Tongue (tissue), 2 donors: ENCODE data around the gene ISX. TPM values are rescaled to one million over a fixed set of nuclear protein-coding genes. Genes with fewer than 3 reads are reported as not detected.

Experiments
- DNase-seq: peaks from one replicate; pipeline ENCODE4 v3.0.0-alpha.2; 2015
- total RNA-seq: library from RNA; depleted of rRNA; stranded (reverse); fragments of >200 nt; gene quantifications from one replicate; pipeline ENCODE4 v1.2.3, GENCODE V29; 2014

The ISX gene
- total RNA-seq, 1 donor from 2014 or later: not detected

DNA sequence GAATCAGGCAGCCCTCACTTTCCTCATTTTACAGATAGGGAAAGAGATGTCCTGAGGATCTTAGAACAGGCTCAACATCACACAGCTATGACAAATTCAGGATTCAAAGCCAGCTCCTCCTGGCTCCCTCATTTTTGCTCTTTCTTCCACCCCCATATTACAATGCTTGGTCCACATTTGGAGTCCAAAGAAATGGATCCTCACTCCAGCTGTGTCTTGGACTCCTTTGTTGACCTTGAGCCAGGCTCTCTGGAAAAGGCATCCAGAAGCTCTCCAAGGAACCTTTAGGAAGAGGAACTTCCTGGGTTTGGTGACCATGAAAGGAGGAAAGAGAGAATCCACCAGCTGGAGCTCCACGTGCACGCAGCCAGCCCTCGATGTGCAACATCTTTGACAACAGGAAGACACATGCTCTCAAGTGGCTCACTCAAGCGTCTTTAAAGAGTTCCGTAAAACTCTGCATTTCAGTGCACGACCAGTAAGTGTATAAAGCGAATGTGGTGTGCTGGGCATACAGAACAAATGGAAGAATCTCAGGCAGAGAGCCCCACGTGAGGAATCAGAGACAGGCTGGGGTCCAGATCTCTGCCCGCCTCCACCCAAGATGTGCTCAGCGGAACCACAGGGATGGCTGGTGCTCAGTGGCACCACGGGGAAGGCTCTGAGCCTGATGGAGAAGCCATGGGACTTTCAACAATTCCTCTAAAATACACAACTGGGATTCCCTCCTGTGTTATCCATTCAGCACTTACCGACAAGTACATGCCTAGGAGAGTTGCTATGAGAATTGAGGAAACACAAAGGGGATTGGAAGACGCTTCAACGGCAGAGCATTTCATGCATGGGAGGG lies 48.4 kb downstream of the ISX start:
- peak; percentile 12 for DNase-seq

- no peak for DNase-seq
Observed at GRCh38 chr22:35115515-35115914, 49.6 kb downstream of the ISX start.

GRCh38 chr22:35116269-35116668 lies 50.3 kb downstream of the ISX start:
- no peak for DNase-seq

GRCh38 chr22:35116817-35117216 lies 50.9 kb downstream of the ISX start:
- no peak for DNase-seq

DNA sequence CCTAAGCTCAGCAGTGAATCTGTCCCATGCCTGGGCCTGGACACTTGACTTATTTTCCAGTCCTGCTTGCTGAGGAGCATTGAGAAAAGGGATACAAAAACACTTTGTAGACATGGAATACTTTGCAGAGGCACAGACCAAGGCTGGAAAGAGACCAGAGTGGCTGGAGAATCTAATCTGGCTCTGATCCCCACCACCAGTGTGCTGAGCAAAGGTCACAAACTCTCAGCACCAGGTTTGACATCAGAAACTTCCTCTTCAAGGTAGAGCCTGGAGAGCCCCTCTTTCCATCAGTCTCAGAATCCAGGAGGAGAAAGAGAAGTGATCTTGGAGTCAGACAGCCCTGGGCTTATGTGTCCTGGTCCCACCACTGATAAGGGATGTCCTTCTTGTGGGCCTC lies 53.5 kb downstream of the ISX start:
- DNase-seq: no peak

GRCh38 chr22:35124691-35125219 lies 58.8 kb downstream of the ISX start:
- peak; percentile 28 for DNase-seq

GRCh38 chr22:35126993-35127392 lies 61.0 kb downstream of the ISX start:
- DNase-seq: no peak

GRCh38 chr22:35128637-35129036 lies 62.7 kb downstream of the ISX start:
- no peak for DNase-seq

- DNase-seq: no peak
Observed at GRCh38 chr22:35131525-35132000, 65.6 kb downstream of the ISX start.

DNA sequence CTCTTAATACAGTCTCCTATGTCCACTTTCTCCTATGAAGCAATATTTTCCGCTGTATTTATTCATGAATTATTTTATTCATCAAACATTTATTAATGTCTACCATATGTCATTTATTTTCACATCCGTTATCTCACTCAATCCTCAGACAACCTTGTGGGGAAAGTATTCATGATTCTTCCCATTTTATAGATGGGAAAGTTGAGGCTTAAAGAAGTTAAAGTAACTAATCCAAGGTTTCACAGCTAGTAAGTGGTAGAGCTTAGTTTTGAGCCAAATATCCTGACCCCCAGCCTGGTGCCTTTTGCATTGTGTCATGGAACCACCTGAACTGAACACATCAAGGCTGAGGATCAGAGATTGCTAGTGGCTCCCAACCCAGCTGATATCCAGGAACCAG lies 66.6 kb downstream of the ISX start:
- no peak for DNase-seq

DNA sequence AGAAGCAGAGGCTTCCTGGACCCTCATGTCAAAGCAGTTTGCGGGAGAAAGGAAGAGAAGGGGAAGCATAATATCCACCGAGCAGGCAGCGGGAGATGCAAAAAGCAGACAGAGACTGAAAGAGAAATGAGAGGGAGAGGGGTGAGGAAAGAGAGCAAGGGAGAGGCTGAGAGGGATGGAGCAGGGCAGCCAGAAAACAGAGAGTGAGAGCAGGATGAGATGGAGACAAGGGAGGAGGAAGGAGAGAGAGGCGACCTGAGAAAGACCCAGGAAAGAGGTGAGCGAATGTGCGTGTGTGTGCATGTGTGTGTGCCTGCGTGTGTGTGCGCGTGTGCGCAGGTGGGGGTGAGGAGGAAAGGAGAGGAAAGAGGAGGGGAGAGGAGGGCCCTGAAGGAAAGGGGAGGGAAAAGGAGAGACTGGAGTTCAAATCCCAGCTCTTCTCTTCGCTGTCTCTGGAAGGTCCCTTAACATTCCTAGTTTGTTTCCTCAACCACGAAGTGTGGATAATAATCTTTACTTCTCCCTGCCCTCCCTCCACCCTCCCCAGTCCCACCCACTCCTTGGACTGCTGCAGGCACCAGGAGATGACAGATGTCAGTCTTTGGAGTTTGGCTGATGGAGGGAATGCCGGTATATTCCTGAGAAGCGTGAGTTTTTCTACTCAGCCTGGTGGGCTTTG lies 67.9 kb downstream of the ISX start:
- DNase-seq: no peak

DNA sequence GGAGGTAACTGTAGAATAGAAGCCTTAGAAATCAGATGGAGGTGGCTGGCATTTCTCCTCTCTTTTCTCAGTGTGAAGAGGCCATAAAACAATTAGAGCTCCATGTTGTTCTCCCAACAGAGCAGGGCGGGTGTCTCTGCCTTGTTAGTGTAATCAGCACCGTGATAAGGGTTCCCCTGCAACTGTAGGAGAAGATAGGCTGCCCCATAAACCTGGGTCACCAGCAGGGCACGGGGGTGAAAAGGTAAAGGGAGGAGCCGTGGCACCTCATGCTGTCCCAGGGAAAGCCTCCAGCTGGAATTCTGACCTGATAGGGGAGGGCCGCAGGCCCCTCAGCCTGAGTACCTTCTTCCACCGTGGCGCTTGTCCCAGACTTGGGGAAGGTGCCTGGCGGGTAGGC lies 68.7 kb downstream of the ISX start:
- no peak for DNase-seq

GRCh38 chr22:35135165-35135564 lies 69.2 kb downstream of the ISX start:
- no peak for DNase-seq

Other genes with a start within 250 kb of the ISX start
- gene HMGXB4, start 191.3 kb downstream of the ISX start, total RNA-seq: 18.8 TPM
- 35.6 TPM for gene TOM1, start 233.7 kb downstream of the ISX start, total RNA-seq